PC-3 (cell line): ENCODE data around the gene UBE3A.

Experiments used
- CTCF ChIP-seq: fragments of 300-600 bp; sonication (generic); conservative IDR thresholded peaks from 2 replicates; pipeline ENCODE4 v1.5.1; 2017; ENCODE audit warnings: antibody characterized with exemption, low read depth, mild to moderate bottlenecking, low read length
- EZH2 ChIP-seq: fragments of 300-600 bp; sonication (generic); IDR thresholded peaks from one replicate; pipeline ENCODE4 v1.6.1; 2017; ENCODE audit warnings: antibody characterized with exemption, mild to moderate bottlenecking, low read length; ENCODE audit not compliant: unreplicated experiment
- EZH2phosphoT487 ChIP-seq: fragments of 300-600 bp; sonication (generic); IDR thresholded peaks from 2 replicates; pipeline ENCODE4 v1.6.1; 2018; ENCODE audit warnings: mild to moderate bottlenecking, antibody characterized with exemption, low read length, borderline replicate concordance

- TF ChIP-seq EZH2 (no peak), CTCF (no peak), EZH2phosphoT487 (no peak)
These were observed 6.6 kb upstream of the UBE3A start for GRCh38 chr15:25445412-25445811.
